ENCODE measurements around the gene IRX4.

The IRX4 gene

GRCh38 chr5:1876660-1877064 lies 6.1 kb downstream of the IRX4 start:
- TF ChIP-seq TOX (CRISPR knock-in tag; IDR thresholded peaks at IDR 0.05; ENCODE audit: borderline replicate concordance), result no peak
- no peak for TF ChIP-seq POU6F1 (CRISPR knock-in tag; IDR thresholded peaks at IDR 0.05; ENCODE audit: borderline replicate concordance, low read depth)
- TF ChIP-seq CSDC2 (CRISPR knock-in tag; IDR thresholded peaks at IDR 0.05), result no peak
- TF ChIP-seq ZFP30 (CRISPR knock-in tag; IDR thresholded peaks at IDR 0.05), result no peak
- TF ChIP-seq CSRNP3 (CRISPR knock-in tag; IDR thresholded peaks at IDR 0.05), result no peak
- no peak for TF ChIP-seq ZNF565 (CRISPR knock-in tag; conservative IDR thresholded peaks at IDR 0.05; ENCODE audit: low read depth)
- TF ChIP-seq OSR1 (CRISPR knock-in tag; IDR thresholded peaks at IDR 0.05), result no peak
- no peak for TF ChIP-seq ZNF8 (CRISPR knock-in tag; IDR thresholded peaks at IDR 0.05)
- TF ChIP-seq RARB (CRISPR knock-in tag; IDR thresholded peaks at IDR 0.05), result no peak
- no peak for TF ChIP-seq ISL1 (CRISPR knock-in tag; IDR thresholded peaks at IDR 0.05)
- TF ChIP-seq ZC3H10 (CRISPR knock-in tag; IDR thresholded peaks at IDR 0.05), result no peak
- no peak for TF ChIP-seq PPARA (CRISPR knock-in tag; IDR thresholded peaks at IDR 0.05; ENCODE audit: borderline replicate concordance)
- TF ChIP-seq ESRRG (CRISPR knock-in tag; IDR thresholded peaks at IDR 0.05), result no peak
- no peak for TF ChIP-seq ZFP3 (CRISPR knock-in tag; IDR thresholded peaks at IDR 0.05)
- no peak for TF ChIP-seq ZNF70 (CRISPR knock-in tag; IDR thresholded peaks at IDR 0.05)
- no peak for TF ChIP-seq SNAI2 (CRISPR knock-in tag; IDR thresholded peaks at IDR 0.05)
- TF ChIP-seq GLIS3 (CRISPR knock-in tag; IDR thresholded peaks at IDR 0.05), result no peak
- TF ChIP-seq TCF4 (CRISPR knock-in tag; IDR thresholded peaks at IDR 0.05; ENCODE audit: borderline replicate concordance), result no peak
- TF ChIP-seq CREB5 (CRISPR knock-in tag; IDR thresholded peaks at IDR 0.05; ENCODE audit: low read depth), result no peak
- no peak for ATAC-seq

GRCh38 chr5:1875843-1876659 lies 6.7 kb downstream of the IRX4 start:
- no peak for ATAC-seq
- no peak for TF ChIP-seq POU6F1 (CRISPR knock-in tag; IDR thresholded peaks at IDR 0.05; ENCODE audit: borderline replicate concordance, low read depth)
- no peak for TF ChIP-seq ISL1 (CRISPR knock-in tag; IDR thresholded peaks at IDR 0.05)
- TF ChIP-seq TCF4 (CRISPR knock-in tag; IDR thresholded peaks at IDR 0.05; ENCODE audit: borderline replicate concordance), result no peak
- no peak for TF ChIP-seq OSR1 (CRISPR knock-in tag; IDR thresholded peaks at IDR 0.05)
- no peak for TF ChIP-seq CSDC2 (CRISPR knock-in tag; IDR thresholded peaks at IDR 0.05)
- no peak for TF ChIP-seq RARB (CRISPR knock-in tag; IDR thresholded peaks at IDR 0.05)
- TF ChIP-seq ZFP30 (CRISPR knock-in tag; IDR thresholded peaks at IDR 0.05), result no peak
- TF ChIP-seq CSRNP3 (CRISPR knock-in tag; IDR thresholded peaks at IDR 0.05), result no peak
- TF ChIP-seq ZFP3 (CRISPR knock-in tag; IDR thresholded peaks at IDR 0.05), result no peak
- TF ChIP-seq, protein P1, sequence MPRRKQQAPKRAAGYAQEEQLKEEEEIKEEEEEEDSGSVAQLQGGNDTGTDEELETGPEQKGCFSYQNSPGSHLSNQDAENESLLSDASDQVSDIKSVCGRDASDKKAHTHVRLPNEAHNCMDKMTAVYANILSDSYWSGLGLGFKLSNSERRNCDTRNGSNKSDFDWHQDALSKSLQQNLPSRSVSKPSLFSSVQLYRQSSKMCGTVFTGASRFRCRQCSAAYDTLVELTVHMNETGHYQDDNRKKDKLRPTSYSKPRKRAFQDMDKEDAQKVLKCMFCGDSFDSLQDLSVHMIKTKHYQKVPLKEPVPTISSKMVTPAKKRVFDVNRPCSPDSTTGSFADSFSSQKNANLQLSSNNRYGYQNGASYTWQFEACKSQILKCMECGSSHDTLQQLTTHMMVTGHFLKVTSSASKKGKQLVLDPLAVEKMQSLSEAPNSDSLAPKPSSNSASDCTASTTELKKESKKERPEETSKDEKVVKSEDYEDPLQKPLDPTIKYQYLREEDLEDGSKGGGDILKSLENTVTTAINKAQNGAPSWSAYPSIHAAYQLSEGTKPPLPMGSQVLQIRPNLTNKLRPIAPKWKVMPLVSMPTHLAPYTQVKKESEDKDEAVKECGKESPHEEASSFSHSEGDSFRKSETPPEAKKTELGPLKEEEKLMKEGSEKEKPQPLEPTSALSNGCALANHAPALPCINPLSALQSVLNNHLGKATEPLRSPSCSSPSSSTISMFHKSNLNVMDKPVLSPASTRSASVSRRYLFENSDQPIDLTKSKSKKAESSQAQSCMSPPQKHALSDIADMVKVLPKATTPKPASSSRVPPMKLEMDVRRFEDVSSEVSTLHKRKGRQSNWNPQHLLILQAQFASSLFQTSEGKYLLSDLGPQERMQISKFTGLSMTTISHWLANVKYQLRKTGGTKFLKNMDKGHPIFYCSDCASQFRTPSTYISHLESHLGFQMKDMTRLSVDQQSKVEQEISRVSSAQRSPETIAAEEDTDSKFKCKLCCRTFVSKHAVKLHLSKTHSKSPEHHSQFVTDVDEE (CRISPR knock-in tag; IDR thresholded peaks at IDR 0.05), result no peak
